ENCODE data around the gene ZFAND3.
"Not testable (repeated sequence)": the region's sequence is repeated elsewhere in the genome, so short reads cannot be mapped to it uniquely, and the experiment has no call there.

ZFAND3 gene

DNA sequence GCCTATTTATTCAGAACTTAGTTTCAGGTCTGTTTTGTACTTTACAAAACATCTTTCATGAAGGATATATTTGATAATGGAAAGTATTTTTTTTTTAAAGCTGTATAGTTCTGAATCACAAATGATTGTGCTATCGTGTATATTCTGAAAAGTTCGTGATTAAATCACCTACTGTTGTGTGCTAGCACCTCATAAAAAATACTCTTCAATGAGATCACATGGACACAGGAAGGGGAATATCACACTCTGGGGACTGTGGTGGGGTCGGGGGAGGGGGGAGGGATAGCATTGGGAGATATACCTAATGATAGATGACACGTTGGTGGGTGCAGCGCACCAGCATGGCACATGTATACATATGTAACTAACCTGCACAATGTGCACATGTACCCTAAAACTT, 61.1 kb downstream of the ZFAND3 start:
- DNase-seq (ENCODE audit: low read depth, low spot score) = not testable (repeated sequence)

DNA sequence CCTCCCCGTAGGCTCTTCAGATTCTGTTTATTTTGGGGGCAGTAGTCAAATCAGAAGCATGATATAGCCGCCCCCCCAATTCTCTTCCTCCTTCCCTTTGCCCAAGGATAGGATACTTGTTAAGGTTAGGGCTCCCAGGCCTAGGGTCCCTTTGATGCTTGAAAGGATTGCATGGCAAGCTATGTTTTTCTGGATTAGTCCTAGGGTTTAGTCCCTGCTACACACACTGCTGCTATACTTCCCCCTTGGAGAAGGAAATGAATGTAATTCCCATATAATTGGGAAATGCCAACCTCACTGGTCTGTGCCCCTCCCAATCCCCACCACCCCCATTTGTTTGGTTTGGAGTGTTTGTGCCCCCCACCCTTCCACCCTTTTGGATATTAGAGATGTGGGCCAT, 62.8 kb downstream of the ZFAND3 start:
- DNase-seq (ENCODE audit: low read depth, low spot score) = no peak
- H3K4me3 ChIP-seq (ENCODE audit: low read length) = no peak overlapping the region

More for the DNA sequence above, 61.1 kb downstream of the ZFAND3 start:
- not testable (repeated sequence) for H3K4me3 ChIP-seq (ENCODE audit: low read length)

DNA sequence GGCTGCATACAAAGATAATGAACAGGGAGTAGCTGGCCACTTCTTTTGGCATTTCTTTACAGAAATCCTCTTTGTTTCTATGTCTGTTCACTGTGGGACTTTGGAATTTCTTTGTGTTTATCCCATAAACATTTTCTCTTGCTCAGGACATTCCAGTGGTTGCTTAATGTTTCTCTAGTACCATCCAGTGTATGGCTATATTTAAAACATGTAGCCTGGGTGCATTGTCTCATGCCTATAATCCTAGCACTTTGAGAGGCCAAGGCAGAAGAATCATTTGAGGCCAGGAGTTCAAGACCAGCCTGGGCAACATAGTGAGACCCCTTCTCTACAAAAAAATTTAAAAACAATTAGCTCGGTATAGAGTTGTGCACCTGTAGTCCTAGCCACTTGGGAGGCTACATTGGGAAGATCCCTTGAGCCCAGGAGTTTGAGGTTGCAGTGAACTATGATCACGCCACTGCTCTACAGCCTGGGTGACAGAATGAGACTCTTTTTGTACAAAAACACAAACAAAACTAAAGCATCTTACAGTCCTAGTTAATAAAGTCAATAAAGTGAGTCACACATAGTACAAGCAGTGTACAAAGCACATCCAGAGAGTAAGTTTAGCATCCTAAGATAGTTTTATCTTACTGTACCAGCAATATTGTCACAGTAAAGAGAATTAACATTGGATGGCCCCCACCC, 63.3 kb downstream of the ZFAND3 start:
- DNase-seq (ENCODE audit: low read depth, low spot score) = no peak
- no peak overlapping the region for H3K4me3 ChIP-seq (ENCODE audit: low read length)

DNA sequence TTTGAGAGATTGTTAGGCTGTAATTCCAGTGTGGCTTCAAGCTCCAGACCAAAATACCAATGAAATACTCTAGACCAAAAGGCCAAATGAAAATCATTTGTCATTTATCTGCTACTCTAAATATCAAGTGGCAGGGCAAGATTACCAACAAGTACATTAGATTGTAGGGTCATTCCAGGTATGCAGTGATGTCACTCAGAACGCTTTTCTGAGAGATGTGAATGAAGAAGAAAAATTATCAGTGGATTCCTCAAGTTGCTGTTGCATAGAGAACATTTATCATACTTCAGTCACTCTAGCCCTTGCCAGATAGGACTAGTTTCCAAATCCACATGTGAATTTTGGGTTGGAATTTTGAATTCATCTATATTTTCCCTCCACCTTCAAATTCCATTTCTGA, 65.0 kb downstream of the ZFAND3 start:
- DNase-seq (ENCODE audit: low read depth, low spot score) = no peak
- H3K4me3 ChIP-seq (ENCODE audit: low read length) = no peak overlapping the region

DNA sequence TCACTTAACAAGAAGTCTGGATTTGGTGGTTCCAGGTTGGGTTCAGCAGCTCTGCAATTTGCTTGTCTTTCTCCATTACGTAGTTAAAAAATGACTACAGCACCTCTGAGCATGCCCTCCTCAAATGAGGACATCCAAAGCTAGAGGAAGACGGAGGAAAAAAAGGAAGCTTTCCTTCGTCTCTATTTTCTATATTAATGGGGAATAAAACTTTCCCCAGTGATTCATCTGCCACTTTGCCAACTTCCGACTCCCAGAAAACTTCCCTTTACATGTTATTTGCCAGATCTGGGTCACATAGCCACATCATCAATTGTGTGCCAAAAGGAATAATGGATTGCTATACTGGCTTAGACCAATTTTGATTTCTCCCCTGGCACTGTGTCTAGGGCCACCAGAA, 69.5 kb downstream of the ZFAND3 start:
- no peak for DNase-seq (ENCODE audit: low read depth, low spot score)
- no peak overlapping the region for H3K4me3 ChIP-seq (ENCODE audit: low read length)

DNA sequence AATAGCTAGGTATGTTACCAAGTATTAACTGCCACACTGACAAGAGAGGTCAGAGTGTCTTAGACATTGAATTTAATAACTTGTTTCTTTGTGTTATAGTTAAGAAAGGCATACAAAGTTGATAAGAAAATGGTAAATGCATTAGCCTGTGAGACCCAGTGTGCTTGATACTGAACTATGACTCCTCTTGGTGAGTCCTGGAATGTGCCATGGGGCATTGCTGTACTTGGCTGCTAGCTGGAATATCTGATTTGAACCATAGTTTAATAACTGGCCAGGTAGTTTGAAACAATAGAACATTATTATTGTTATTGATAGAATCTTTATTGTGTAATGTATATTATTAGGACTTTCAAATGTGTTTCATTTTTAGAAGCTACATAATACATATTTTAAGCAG, 70.0 kb downstream of the ZFAND3 start:
- DNase-seq (ENCODE audit: low read depth, low spot score) = no peak
- no peak overlapping the region for H3K4me3 ChIP-seq (ENCODE audit: low read length)

DNA sequence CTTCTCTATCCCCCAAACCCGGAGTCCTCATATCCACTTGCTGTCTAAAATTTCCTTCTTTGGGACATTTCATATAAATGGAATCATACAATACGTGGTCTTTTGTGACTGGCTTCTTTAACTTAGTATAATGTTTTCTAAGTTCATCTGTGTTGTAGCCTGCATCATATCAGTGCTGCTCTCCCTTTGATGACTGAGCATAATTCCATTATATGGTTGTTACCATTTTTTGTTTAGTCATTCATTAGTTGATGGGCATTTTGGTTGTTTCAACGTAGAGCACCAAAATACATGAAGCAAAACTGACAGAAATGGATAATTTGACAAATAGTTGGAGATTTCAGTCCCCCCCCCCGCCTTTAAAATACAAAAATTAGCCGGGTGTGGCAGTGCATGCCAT, 71.5 kb downstream of the ZFAND3 start:
- no peak overlapping the region for H3K4me3 ChIP-seq (ENCODE audit: low read length)
- DNase-seq (ENCODE audit: low read depth, low spot score) = no peak

DNA sequence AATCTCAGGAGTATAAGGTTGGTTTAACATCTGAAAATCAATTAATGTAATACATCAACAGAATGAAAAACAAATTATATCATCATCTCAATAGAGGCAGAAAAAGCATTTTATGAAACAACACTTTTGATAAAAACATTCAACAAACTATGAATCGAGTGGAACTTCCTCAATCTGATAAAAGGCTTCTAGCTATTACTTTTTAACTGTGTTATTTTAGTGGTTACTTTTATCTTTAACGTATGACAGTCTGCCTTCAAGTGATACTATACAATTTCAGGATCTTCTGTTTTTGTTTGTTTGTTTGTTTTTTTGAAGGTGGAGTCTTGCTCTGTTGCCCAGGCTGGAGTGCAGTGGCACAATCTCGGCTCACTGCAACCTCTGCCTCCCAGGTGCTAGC, 73.7 kb downstream of the ZFAND3 start:
- H3K4me3 ChIP-seq (ENCODE audit: low read length) = no peak overlapping the region
- DNase-seq (ENCODE audit: low read depth, low spot score) = no peak

DNA sequence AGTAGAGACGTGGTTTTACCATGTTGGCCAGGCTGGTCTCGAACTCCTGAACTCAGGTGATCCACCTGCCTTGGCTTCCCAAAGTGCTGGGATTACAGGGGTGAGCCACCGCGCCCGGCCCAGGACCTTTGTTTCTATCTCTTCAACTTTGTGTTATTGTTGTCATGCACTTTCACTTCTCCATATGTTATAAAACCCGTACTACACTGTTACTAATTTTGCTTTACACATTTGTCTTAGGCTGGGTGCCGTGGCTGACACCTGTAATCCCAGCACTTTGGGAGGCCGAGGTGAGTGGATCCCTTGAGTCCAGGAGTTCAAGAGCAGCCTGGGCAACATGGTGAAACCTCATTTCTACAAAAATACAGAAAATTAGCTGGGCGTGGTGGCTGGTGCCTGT, 74.2 kb downstream of the ZFAND3 start:
- DNase-seq (ENCODE audit: low read depth, low spot score) = not testable (repeated sequence)

DNA sequence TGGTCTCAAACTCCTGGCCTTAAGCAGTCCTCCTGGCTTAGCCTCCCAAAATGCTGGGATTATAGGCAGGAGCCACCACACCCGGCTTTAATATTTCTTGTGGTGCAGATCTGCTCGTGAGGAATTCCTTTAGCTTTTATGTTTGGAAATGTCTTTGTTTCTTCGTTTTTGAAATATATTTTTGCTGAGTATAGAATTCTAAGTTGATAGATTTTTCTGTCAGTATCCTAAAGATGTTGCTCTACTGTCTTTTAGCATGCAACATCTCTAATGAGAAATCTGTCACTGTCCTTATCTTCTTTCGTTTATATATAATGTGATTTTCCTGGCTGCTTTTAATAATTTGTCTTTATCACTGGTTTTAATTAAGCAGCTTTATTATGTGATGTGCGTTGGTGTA, 75.1 kb downstream of the ZFAND3 start:
- no peak overlapping the region for H3K4me3 ChIP-seq (ENCODE audit: low read length)
- DNase-seq (ENCODE audit: low read depth, low spot score) = no peak

More for the DNA sequence above, 74.2 kb downstream of the ZFAND3 start:
- H3K4me3 ChIP-seq (ENCODE audit: low read length) = not testable (repeated sequence)

DNA sequence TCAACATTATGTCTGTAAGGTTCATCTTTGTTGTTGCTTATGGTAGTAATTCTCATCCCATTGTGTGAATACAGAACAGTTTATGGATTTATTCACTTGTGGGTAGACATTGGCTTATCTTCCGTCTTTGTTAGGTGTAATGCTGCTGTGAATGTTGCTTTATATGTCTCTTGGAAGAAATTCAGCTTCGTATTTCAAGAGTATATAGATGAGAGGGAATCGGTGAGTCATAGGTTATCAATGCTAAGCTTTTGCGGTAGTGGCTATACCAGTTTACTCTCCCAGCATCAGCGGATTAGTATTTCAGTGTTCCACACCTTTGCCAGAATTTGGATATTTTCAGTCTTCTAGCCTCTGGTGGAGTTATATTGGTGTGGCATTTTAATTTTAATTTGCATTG, 77.8 kb downstream of the ZFAND3 start:
- no peak for DNase-seq (ENCODE audit: low read depth, low spot score)
- H3K4me3 ChIP-seq (ENCODE audit: low read length) = no peak overlapping the region

DNA sequence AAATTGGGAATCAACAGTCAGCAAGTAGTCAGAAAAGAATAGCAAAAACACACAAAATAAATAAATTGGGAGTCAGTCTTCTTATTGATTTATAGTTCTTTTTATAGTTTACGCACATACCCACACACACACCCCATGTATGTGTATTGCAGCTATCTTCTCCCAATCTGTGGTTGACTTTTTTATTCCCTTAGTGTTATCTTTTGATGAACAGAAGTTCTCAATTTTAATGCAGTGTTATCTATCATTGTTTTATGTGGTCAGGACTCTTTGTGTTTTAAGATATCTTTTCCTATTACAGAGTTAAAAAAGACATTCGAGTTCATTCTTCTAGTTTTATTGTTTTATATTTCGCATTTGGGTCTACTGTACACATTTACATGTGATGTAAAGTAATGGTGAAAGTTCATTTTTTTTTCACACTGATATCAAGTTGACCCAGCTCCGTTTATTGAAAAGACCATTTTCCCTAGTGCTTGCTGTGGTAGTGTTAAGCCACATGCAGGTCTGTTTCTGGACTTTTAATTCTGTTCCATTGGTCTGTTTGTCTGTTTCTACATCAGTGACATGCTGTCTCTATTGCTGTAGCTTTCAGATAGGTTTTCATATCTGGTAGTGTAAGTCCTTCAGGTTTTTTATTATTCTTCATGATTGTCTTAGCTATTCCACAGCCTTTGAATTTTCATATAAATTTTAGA, 78.4 kb downstream of the ZFAND3 start:
- DNase-seq (ENCODE audit: low read depth, low spot score) = peak; percentile 74
- H3K4me3 ChIP-seq (ENCODE audit: low read length) = no peak overlapping the region

DNA sequence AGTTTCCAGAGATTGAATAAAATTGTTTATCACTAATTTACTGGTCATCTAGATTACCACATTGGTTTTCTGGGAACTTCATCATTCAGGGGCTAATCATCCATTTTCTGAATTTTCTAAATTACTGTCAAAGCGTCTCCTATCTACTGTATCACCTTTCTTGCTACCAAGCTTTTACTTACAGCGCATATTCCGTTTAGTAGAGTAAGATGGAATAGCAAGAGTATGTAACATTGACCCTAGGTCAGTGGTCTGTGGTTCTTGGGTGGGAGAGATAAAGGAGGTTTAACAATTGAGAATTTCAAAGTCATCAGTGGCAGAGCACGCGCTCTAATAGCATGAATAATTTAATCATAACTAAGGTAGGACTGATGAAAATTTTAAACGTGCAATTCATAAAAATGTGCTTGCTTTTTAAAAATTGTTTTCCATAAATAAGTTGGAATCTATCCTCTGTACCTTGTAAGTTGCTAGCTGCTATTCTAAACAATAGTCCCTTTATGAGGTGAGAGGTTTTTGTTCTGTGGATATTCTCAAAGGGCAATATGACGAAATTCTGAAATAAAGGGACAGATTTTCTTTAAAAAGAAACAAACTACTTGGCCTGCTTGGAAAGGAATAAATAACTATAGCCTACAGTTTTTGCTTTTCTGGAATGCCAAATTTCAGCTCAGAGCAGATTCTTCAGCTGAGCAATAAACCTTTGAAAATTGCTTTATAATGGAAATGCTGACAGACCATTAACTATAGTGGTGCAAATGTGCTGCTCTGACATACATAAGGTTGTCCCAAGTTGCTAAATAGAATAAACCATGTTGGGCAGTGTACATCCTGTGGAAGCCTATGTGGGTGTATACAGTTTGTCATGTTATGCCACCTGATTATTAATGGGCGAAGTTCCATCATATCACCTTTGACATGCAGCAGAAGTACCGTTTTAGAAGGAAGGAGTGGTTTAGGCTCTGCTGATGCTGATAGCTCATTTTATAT, 84.1 kb downstream of the ZFAND3 start:
- no peak for DNase-seq (ENCODE audit: low read depth, low spot score)
- no peak overlapping the region for H3K4me3 ChIP-seq (ENCODE audit: low read length)

DNA sequence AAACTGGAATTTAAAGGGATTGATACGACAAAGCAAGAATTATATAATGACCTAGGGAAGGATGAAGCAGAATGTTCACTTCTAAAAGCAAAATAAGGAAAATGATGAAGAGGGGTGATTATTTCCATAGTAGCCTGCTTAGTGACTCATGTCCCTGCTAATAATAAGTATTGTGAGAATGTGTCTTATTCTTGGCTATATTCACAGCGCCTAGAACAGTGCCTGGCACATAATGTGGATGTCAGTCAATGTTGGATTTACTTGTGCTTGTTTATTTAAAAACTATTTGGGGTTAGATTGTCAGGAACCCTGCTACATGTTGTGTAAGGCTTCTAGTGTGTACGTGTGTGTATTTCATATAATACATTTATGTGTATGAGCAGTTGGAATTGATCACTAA, 85.1 kb downstream of the ZFAND3 start:
- no peak overlapping the region for H3K4me3 ChIP-seq (ENCODE audit: low read length)
- no peak for DNase-seq (ENCODE audit: low read depth, low spot score)

DNA sequence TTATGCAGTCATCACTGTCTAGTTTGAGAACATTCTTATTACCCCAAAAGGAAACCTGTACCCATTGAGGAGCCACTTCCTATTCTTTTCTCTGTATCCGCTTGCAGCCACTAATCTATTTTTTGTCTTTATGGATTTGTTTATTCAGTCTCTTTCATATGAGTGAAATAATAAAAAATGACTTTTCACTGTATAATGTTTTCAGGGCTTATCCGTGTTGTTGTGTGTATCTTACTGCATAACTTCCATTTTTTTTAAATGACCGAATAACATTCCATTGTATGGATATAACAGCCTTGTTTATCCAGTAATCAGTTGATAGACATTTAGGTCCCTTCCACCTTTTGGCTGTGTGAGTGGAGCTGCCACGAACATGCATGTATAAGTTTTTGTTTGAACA, 86.6 kb downstream of the ZFAND3 start:
- no peak overlapping the region for H3K4me3 ChIP-seq (ENCODE audit: low read length)
- no peak for DNase-seq (ENCODE audit: low read depth, low spot score)

DNA sequence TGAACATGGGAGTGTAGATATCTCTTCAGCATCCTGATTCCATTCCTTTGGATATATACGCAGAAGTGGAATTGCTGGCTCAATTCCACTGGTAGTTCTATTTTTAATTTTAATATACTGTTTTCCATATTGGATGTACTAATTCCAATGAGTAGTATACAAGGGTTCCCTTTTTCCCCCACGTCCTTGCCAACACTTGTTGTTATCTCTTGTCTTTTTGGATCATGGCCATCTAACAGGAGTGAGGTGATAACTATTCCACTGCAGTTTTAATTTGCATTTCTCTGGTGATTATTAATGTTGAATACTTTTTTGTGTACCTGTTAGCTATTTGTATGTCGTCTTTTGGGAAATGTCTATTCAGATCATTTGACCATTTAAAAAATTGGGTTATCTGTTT, 91.5 kb downstream of the ZFAND3 start:
- no peak overlapping the region for H3K4me3 ChIP-seq (ENCODE audit: low read length)

DNA sequence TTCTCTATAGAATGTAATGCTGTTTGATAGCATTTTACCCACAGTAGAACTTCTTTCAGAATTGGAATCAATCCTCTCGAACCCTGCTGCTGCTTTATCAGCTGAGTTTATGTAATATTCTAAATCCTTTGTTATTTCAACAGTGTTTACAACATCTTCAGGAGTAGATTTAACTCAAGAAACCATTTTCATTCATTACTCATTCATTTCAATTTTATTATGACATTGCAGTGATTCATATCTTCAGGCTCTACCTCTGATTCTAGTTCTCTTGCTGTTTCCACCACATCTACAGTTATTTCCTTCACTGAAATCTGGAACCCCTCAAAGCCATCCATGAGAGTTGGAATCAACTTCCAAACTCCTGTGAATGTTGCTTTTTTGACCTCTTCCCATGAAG, 93.7 kb downstream of the ZFAND3 start:
- no peak overlapping the region for H3K4me3 ChIP-seq (ENCODE audit: low read length)
- DNase-seq (ENCODE audit: low read depth, low spot score) = no peak

More for the DNA sequence above, 91.5 kb downstream of the ZFAND3 start:
- DNase-seq (ENCODE audit: low read depth, low spot score) = no peak

DNA sequence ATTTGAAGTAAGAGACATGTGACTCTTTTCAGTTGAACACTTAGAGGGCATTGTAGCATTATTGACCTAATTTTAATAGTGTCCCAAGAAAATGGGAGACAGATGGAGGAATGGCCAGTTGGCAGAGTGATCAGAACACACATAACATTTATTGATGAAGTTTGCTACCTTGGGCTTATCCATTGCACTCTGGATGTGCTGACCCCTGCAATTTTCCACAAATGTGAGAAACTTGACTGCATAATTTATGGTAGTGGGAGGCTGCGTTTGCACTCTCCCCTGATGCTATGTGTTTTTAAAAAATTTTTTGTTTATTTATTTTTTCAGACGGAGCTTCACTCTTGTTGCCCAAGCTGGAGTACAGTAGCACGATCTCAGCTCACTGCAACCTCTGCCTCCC, 95.9 kb downstream of the ZFAND3 start:
- DNase-seq (ENCODE audit: low read depth, low spot score) = no peak
- H3K4me3 ChIP-seq (ENCODE audit: low read length) = no peak overlapping the region

DNA sequence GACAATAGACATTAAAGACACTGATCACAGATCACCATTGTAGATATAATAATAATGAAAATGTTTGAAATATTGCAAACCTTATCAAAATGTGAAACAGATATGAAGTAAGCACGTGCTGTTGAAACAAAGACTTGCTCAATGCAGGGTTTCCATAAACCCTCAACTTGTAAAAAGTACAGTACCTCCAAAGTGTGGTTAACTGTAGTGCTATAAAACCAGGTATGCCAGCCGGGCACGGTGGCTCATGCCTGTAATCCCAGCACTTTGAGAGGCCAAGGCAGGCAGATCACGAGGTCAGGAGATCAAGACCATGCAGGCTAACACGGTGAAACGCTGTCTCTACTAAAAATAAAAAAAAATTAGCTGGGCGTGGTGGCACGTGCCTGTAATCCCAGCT, 96.6 kb downstream of the ZFAND3 start:
- no peak overlapping the region for H3K4me3 ChIP-seq (ENCODE audit: low read length)
- no peak for DNase-seq (ENCODE audit: low read depth, low spot score)

DNA sequence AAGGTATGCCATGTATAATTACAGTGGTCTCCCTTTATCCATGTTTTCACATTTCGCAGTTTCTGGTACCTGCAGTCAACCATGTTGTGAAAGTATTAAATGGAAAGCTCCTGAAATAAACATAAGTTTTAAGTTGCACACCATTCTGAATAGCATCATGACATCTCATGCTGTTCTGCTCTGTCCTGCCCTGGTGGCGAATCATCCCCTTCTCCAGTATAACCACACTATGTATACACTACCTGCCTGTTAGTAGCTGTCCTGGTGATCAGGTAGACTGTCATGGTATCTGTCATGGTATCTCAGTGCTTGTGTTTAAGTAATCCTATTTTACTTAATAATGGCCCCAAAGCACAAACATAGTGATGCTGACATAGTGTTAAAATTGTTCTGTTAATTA, 97.1 kb downstream of the ZFAND3 start:
- no peak overlapping the region for H3K4me3 ChIP-seq (ENCODE audit: low read length)
- no peak for DNase-seq (ENCODE audit: low read depth, low spot score)
